NCI-H2107 (cell line): ENCODE data around the gene CSNK1A1.
"Not testable (repeated sequence)": the region's sequence is repeated elsewhere in the genome, so short reads cannot be mapped to it uniquely, and the experiment has no call there.

ENCODE experiments used
- DNase-seq: peaks from one replicate; lab custom pipeline; 2025; lab: John Stamatoyannopoulos, UW

The CSNK1A1 gene

GRCh38 chr5:149551227-149552037 lies at the start of gene CSNK1A1:
TSS of gene CSNK1A1 (minus strand) at chr5:149551439. CDS start at chr5:149550964, 475 bp downstream.
- peak; percentile 91 for DNase-seq

GRCh38 chr5:149600932-149601331 lies 49.7 kb upstream of the CSNK1A1 start:
- DNase-seq: no peak

- no peak for DNase-seq
Observed at GRCh38 chr5:149599375-149599774, 48.1 kb upstream of the CSNK1A1 start.

- no peak for DNase-seq
Observed at GRCh38 chr5:149598966-149599365, 47.7 kb upstream of the CSNK1A1 start.

- not testable (repeated sequence) for DNase-seq
Observed at GRCh38 chr5:149598234-149598633, 47.0 kb upstream of the CSNK1A1 start.

- DNase-seq: no peak
Observed at GRCh38 chr5:149597618-149598017, 46.4 kb upstream of the CSNK1A1 start.

- DNase-seq: no peak
Observed at GRCh38 chr5:149596712-149597111, 45.5 kb upstream of the CSNK1A1 start.

- DNase-seq: not testable (repeated sequence)
Observed at GRCh38 chr5:149595105-149595504, 43.9 kb upstream of the CSNK1A1 start.

- DNase-seq: no peak
Observed at GRCh38 chr5:149594206-149594895, 43.1 kb upstream of the CSNK1A1 start.

- DNase-seq: no peak
Observed at GRCh38 chr5:149593370-149593769, 42.1 kb upstream of the CSNK1A1 start.

- no peak for DNase-seq
Observed at GRCh38 chr5:149588936-149589335, 37.7 kb upstream of the CSNK1A1 start.

GRCh38 chr5:149586708-149587318 lies 35.6 kb upstream of the CSNK1A1 start:
- no peak for DNase-seq

- DNase-seq: no peak
Observed at GRCh38 chr5:149585910-149586309, 34.7 kb upstream of the CSNK1A1 start.

- DNase-seq: no peak
Observed at GRCh38 chr5:149584121-149584520, 32.9 kb upstream of the CSNK1A1 start.

GRCh38 chr5:149583394-149583793 lies 32.2 kb upstream of the CSNK1A1 start:
- no peak for DNase-seq

- no peak for DNase-seq
Observed at GRCh38 chr5:149581931-149582768, 30.9 kb upstream of the CSNK1A1 start.

GRCh38 chr5:149581192-149581861 lies 30.1 kb upstream of the CSNK1A1 start, which contains the start of gene ARHGEF37:
TSS of gene ARHGEF37 (plus strand) at chr5:149581498. CDS start at chr5:149597770, 16,272 bp downstream.
- DNase-seq: peak; percentile 4

GRCh38 chr5:149580808-149581191 lies 29.6 kb upstream of the CSNK1A1 start:
- no peak for DNase-seq

- DNase-seq: no peak
Observed at GRCh38 chr5:149578896-149579295, 27.7 kb upstream of the CSNK1A1 start.

GRCh38 chr5:149576021-149576420 lies 24.8 kb upstream of the CSNK1A1 start:
- no peak for DNase-seq

- DNase-seq: no peak
Observed at GRCh38 chr5:149575131-149575530, 23.9 kb upstream of the CSNK1A1 start.
